Measurements from ENCODE around the gene FGF8.
"Not testable (repeated sequence)": the region's sequence is repeated elsewhere in the genome, so short reads cannot be mapped to it uniquely, and the experiment has no call there.

The FGF8 gene

GRCh38 chr10:101797403-101798059, 21.6 kb upstream of the FGF8 start:
- TF ChIP-seq GATA1 (IDR thresholded peaks at IDR 0.05; ENCODE audit: low read depth, low read length) (no peak), POLR2A (IDR thresholded peaks at IDR 0.05; ENCODE audit: low read length) (no peak)
- DNase-seq, result peak; percentile 34 to 56

DNA sequence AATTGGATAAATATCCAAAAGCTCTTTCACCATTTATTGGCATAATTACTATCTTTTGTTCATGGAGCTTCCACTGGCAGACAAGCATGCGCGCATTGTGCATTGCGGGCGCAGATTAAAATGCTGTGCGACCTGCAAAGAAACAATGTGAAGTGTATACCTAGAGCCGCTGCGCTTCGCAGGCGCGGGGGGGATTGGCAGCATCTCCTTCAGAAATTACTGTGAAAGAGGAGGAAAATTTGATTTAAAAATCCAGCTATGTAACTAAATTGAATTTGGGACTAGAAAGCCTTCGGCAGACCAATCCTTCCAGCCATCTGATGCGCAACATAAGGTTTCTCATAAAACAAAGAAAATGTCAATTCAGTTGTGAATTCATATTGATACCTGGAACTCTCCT, 17.6 kb upstream of the FGF8 start:
- no peak for TF ChIP-seq POLR2A (IDR thresholded peaks at IDR 0.05; ENCODE audit: low read length)
- TF ChIP-seq GATA1 (IDR thresholded peaks at IDR 0.05; ENCODE audit: low read depth, low read length), result no peak
- DNase-seq, result no peak

GRCh38 chr10:101789686-101790085, 13.8 kb upstream of the FGF8 start:
- no peak for DNase-seq
- no peak for TF ChIP-seq GATA1 (IDR thresholded peaks at IDR 0.05; ENCODE audit: low read depth, low read length)
- no peak for TF ChIP-seq POLR2A (IDR thresholded peaks at IDR 0.05; ENCODE audit: low read length)

DNA sequence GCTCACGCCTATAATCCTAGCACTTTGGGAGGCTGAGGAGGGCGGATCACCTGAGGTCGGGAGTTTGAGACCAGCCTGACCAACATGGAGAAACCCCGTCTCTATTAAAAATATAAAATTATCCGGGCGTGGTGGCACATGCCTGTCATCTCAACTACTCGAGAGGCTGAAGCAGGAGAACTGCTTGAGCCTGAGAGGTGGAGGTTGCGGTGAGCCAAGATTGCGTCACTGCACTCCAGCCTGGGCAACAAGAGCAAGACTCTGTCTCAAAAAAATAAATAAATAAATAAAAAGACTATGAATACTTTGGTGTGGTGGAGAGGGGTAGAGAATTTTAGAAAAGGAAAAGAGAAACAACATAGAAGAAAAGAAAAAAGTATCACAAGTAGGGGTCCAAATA, 13.3 kb upstream of the FGF8 start:
- DNase-seq, result not testable (repeated sequence)

- TF ChIP-seq GATA1 (IDR thresholded peaks at IDR 0.05; ENCODE audit: low read depth, low read length), result no peak
- TF ChIP-seq POLR2A (IDR thresholded peaks at IDR 0.05; ENCODE audit: low read length), result no peak
- DNase-seq, result no peak
Observed at GRCh38 chr10:101785801-101786200, 9.9 kb upstream of the FGF8 start.

GRCh38 chr10:101784558-101784957, 8.6 kb upstream of the FGF8 start:
- no peak for TF ChIP-seq POLR2A (IDR thresholded peaks at IDR 0.05; ENCODE audit: low read length)
- no peak for TF ChIP-seq GATA1 (IDR thresholded peaks at IDR 0.05; ENCODE audit: low read depth, low read length)
- no peak for DNase-seq

GRCh38 chr10:101783736-101784118, 7.8 kb upstream of the FGF8 start:
- DNase-seq, result no peak
- peak; percentile 20 for TF ChIP-seq POLR2A (IDR thresholded peaks at IDR 0.05; ENCODE audit: low read length)
- TF ChIP-seq GATA1 (IDR thresholded peaks at IDR 0.05; ENCODE audit: low read depth, low read length), result no peak

DNA sequence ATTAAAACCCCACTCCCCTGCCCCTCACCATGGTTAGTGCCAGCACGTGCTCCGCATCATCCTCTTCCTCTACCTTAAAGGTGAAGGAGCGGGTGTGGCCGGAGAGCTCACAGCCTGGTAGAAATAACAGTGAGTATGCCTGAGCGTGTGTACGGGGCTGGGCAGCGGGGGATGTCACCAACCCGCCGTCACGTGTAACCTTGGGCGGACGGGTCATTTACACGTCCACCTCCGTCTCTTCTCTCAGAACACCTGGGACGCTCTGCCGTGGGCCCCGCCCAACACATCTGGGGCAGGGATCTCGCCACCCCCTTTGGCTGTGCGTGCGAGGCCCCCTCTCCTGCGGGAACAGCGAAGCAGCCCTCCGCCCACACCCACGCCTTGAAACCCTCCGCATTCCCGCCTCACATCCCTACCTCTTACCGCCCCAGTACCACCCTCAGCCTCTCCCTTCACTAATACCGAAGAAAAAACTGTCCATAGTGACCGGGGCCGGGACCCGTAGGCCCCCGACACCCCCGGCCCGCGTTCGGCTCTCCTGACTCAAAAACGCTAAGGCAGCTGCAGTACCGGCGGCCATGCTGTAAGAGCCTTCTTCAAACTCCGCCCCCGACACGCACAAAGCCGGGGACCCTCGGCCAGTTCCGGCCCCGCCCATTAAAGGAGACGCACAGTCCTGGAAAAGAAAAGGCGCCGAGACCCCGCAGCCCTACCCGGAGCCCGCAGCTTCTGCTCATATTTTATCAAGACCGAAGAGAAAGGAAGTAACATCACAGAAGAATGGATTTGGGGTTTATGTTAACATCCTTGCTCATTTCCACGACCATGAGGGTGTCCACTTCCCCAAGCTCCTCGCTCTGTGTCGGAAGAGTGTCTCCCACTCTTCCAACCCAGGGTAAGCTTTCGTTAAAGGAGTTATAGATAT, 7.2 kb upstream of the FGF8 start, which contains the start of gene NPM3:
Gene NPM3 (minus strand): TSS at position 636 of the 925 bp plus-strand sequence. CDS start 56 bp downstream, at position 580.
- peak; percentile 83 to 85 for DNase-seq
- TF ChIP-seq GATA1 (IDR thresholded peaks at IDR 0.05; ENCODE audit: low read depth, low read length), result no peak
- TF ChIP-seq POLR2A (IDR thresholded peaks at IDR 0.05; ENCODE audit: low read length), result peak; percentile 46

GRCh38 chr10:101781984-101782810, 6.3 kb upstream of the FGF8 start:
- TF ChIP-seq POLR2A (IDR thresholded peaks at IDR 0.05; ENCODE audit: low read length), result no peak
- TF ChIP-seq GATA1 (IDR thresholded peaks at IDR 0.05; ENCODE audit: low read depth, low read length), result no peak
- no peak for DNase-seq

DNA sequence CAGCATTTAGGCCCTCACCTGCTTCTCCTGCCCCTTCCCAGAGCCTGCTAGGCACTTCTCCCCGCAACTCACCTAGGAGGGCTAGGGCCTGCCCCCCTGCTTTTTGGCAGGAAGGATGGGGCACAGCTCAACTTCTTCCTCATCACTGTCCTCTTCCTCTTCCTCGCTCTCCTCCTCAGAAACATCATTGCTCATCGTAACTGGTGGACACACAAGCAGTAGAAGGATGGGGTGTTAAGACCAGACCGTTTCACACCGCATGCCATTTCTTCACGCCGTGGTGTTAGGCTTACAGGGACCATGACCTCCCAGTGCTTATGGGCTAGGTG, 5.7 kb upstream of the FGF8 start:
- no peak for TF ChIP-seq POLR2A (IDR thresholded peaks at IDR 0.05; ENCODE audit: low read length)
- TF ChIP-seq GATA1 (IDR thresholded peaks at IDR 0.05; ENCODE audit: low read depth, low read length), result no peak
- DNase-seq, result peak in 1 of 2 experiments; percentile 27

DNA sequence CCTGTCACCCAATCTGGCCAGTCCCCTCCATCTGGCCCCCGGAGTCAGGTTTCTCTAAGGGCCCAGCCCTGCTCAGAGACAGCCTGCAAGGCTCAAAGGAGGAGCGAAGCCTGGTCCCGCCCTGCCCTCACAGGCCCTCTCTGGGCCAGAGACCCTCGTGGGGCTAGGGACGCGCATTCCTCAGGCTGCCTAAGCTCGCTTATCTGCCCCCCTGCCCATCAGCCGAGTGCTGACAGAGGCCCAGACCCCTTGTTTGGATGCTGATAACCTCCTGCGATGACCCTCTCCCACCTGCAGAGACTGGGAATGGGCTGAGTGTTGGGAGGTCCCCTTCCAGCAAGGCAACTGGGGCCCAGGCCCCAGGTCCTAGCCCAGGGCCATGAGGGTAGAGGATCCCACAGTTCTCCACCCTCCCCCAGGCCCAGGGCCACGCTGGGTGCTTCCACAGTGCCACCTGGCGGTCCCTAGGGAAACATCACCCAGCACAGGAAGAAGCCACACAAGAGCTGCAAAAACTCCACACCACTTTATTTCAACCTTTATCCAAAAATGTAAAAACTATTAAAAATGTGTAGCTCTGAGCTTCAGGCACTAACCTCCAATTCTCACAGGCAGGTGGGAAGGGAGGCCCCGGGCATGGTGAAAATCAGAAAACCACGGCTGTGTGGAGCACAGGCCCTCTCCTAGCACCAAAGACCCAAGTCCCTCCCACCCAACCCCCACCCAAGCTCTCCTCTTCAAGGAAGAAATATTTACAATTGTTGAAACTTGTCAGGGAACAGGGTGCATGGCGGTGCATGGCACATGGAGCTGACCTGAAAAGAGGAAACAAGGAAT, 5.1 kb upstream of the FGF8 start:
- peak; percentile 70 to 83 for DNase-seq

GRCh38 chr10:101780187-101780817, 4.4 kb upstream of the FGF8 start:
- TF ChIP-seq GATA1 (IDR thresholded peaks at IDR 0.05; ENCODE audit: low read depth, low read length) (no peak), POLR2A (IDR thresholded peaks at IDR 0.05; ENCODE audit: low read length) (no peak)

More for the DNA sequence above, 5.1 kb upstream of the FGF8 start:
- TF ChIP-seq POLR2A (IDR thresholded peaks at IDR 0.05; ENCODE audit: low read length), result no peak
- no peak for TF ChIP-seq GATA1 (IDR thresholded peaks at IDR 0.05; ENCODE audit: low read depth, low read length)

More at GRCh38 chr10:101780187-101780817, 4.4 kb upstream of the FGF8 start:
- DNase-seq, result no peak

All from erythroblast (primary cell).